ENCODE measurements around the gene PLAAT2.

Gene PLAAT2

GRCh38 chr11:63564056-63564774 is 1.0 kb upstream of the PLAAT2 start:
- TF ChIP-seq, protein P1, sequence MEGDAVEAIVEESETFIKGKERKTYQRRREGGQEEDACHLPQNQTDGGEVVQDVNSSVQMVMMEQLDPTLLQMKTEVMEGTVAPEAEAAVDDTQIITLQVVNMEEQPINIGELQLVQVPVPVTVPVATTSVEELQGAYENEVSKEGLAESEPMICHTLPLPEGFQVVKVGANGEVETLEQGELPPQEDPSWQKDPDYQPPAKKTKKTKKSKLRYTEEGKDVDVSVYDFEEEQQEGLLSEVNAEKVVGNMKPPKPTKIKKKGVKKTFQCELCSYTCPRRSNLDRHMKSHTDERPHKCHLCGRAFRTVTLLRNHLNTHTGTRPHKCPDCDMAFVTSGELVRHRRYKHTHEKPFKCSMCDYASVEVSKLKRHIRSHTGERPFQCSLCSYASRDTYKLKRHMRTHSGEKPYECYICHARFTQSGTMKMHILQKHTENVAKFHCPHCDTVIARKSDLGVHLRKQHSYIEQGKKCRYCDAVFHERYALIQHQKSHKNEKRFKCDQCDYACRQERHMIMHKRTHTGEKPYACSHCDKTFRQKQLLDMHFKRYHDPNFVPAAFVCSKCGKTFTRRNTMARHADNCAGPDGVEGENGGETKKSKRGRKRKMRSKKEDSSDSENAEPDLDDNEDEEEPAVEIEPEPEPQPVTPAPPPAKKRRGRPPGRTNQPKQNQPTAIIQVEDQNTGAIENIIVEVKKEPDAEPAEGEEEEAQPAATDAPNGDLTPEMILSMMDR (IDR thresholded peaks at IDR 0.05; ENCODE audit: insufficient read depth, low read depth, low read length, missing control alignments), result no peak
- H3K4me3 ChIP-seq (ENCODE audit: low read depth, low read length), result peak overlapping the region; percentile 13
- peak; percentile 93 for DNase-seq (ENCODE audit: low read depth)

GRCh38 chr11:63560506-63561180 is 2.5 kb downstream of the PLAAT2 start:
- no peak overlapping the region for H3K4me3 ChIP-seq (ENCODE audit: low read depth, low read length)
- no peak for DNase-seq (ENCODE audit: low read depth)
- TF ChIP-seq, protein P1 (IDR thresholded peaks at IDR 0.05; ENCODE audit: insufficient read depth, low read depth, low read length, missing control alignments), result no peak

GRCh38 chr11:63558459-63559157 is 4.6 kb downstream of the PLAAT2 start:
- DNase-seq (ENCODE audit: low read depth), result no peak
- H3K4me3 ChIP-seq (ENCODE audit: low read depth, low read length), result no peak overlapping the region
- TF ChIP-seq, protein P1 (IDR thresholded peaks at IDR 0.05; ENCODE audit: insufficient read depth, low read depth, low read length, missing control alignments), result no peak

- H3K4me3 ChIP-seq (ENCODE audit: low read depth, low read length), result no peak overlapping the region
- DNase-seq (ENCODE audit: low read depth), result no peak
- TF ChIP-seq, protein P1 (IDR thresholded peaks at IDR 0.05; ENCODE audit: insufficient read depth, low read depth, low read length, missing control alignments), result no peak
These were observed 5.6 kb downstream of the PLAAT2 start for GRCh38 chr11:63557570-63557969.

DNA sequence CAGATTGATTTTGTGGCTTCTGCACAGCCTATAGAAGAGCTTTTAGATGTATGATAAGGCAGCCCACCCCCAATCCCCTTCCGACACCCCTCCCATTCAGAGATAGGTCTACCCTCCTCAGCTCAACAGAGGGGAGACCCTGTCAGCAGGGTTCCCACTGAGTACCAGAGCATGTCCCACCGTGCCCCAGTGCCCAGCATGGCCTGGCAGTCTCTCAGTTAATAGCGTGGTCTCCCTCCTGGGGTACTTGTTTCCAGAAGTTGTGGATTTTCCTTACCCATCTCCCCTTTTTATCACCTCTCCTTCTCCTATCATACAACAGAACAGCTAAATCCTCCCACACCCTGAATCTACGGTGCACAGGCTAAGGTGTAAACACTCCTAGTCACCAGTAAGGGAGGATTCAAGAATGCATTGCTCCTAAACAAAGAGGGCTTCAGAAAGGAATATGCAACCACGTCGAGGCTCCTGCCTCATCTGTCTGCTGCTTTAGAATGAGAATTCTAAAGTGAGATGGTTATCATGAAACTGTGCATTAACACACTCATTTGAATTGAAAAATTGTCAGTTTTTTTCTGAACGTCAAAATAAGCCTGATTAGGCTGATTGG is 6.7 kb downstream of the PLAAT2 start:
- DNase-seq (ENCODE audit: low read depth), result no peak
- no peak overlapping the region for H3K4me3 ChIP-seq (ENCODE audit: low read depth, low read length)
- TF ChIP-seq, protein P1 (IDR thresholded peaks at IDR 0.05; ENCODE audit: insufficient read depth, low read depth, low read length, missing control alignments), result no peak

DNA sequence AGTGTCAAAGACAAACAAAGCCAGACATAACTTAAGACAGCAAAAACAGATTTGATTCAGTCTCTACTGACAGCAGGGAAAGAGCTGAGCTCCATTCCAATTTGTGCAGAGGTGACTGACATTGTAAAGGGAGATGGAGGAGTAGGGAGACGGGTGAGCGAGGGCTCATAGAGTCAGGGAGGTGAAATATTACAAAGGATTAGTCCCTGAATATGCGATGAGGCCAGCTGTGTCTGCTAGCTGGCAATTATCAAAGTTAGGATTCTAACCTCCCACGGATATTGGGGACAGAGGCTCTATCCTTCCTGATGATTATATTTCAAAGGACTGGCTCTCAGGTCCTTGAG is 8.3 kb downstream of the PLAAT2 start:
- TF ChIP-seq, protein P1 (IDR thresholded peaks at IDR 0.05; ENCODE audit: insufficient read depth, low read depth, low read length, missing control alignments), result no peak
- no peak for DNase-seq (ENCODE audit: low read depth)
- no peak overlapping the region for H3K4me3 ChIP-seq (ENCODE audit: low read depth, low read length)
